GOT3 (cell line): ENCODE measurements around the gene UQCRHL.
"Not testable (repeated sequence)": the region's sequence is repeated elsewhere in the genome, so short reads cannot be mapped to it uniquely, and the experiment has no call there.

ENCODE experiments used
- DNase-seq: peaks from one replicate; lab custom pipeline; 2025; ENCODE audit warnings: mixed read lengths; lab: John Stamatoyannopoulos, UW

UQCRHL gene

DNA sequence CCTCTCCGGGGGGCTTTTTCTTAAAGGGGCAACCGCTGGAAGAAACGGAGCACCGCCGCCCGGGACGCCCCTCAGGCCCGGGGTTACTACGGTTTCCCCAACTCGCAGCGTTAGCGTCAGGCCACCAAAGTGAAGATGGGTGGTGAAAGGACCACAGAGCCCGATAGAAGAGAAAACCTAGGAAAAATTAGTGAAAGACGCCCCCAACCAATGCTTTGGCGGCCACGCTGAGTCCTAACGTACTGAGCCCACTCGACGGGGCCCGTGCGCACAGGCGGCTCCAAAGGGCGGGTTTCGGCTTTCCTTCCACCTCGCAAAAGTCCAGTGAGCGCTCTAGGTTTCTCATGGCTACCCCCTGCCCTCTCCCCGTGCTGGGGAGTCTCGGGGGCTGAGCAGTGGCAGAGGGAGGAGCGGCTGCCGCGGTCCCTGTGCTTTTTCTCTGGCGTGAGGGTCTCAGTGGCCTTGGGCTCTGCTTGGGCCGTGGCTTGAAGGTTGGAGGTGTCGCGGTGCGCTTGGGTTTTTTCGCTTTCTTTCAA, 27.8 kb upstream of the UQCRHL start:
- no peak for DNase-seq

DNA sequence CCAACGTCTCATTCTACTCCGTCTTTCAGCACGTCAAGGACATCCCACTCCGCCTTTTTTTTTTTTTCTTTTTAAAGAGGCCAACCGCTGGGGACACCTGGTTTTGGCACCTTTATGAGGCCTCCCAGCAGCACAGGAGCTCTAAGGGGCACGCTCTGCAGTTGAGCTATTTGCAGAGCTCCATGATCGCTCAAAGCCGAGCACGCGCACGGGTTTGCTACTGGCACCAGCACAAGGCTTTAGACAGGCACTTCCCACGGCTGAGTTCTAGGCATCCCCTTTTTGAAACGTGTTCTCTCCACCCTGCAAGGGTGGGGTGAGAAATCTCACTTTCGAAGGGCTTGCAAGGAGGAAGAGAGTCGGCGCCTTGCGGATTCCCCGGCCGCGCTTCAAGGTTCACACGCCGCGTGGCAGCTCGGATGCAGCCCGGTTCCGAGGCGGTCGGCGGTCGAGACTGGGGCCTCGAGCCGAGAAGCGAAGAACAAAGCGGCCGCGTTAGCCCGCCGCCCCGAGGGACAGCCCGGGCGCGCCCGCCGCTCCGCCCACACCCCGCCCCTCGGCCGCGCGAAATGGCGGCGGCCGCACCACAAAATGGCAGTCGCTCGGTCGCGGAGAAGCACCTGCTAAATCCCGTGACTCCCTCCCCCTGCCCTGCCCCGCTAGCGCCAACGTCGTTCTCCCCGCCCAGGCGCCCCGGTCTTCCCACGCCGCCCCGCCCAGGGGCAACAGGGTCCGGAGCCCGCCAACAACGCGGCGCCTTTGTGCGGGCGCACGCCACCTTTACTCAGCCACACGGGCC, 27.2 kb upstream of the UQCRHL start:
- DNase-seq: peak; percentile 70

DNA sequence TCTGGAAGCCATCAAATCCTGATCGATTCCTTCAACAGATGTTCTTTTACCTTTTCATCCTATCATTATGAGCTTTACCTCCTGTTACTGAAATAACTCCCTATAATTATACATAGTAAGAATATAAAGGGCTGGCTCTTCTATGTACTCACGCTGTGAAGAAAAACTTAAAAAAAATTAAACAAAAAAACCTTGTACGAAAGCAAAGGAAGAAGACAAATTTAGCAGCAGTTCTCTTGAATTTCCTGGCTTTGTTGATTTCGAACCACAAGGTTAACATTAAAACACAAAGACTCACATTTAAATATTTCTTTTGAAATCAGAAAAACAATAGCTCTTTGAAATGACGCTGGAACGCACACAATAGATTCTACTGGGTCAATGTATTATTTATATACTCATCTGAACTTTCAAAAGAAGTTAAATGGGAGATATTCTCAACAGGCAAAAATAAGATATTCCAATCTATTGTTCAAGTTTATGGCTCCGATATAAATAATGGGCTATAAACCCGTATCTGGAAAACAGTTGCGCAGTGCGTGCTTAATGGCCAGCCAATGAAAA, 26.5 kb upstream of the UQCRHL start:
- DNase-seq: no peak

DNA sequence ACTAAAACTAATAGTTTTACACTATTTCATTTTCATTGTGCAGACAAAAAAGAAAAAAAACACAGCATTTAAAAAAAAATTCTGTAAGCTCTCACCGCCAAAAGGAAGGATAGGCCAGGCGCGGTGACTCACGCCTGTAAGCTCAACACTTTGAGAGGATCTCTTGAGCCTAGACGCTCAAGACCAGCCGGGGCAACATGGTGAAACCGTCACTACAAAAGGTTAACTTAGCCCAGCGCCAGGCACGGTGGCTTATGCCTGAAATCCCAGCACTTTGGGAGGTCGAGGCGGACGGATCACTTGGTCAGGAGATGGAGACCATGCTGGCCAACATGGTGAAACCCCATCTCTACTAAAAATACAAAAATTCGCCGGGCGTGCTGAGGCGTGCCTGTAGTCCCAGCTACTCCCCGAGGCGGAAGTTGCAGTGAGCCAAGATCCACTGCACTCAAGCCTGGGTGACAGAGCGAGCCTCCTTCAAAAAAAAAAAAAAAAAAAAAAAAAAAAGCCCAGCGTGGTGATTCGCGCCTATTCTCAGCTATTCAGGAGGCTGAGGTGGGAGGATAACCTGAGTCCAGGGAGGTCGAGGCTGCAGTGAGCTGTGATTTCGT, 25.7 kb upstream of the UQCRHL start:
- DNase-seq: peak; percentile 56

DNA sequence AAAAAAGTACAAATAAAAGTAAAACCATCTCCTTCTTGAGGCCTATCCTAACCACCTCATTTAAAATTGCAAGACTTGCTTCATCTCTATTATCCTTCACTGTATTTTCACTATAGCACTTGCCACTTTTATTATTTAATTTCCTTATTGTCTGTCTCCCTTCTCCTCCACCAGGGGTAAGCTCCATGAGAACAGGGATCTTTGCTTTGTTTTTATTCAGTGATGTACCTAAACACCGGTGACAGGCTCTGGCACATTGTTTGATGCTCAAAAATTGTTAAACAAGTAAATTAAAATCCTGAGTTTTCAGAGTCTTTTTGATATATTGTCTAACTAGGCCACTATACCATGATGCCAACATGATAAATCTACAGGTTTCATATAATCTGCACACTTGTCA, 22.8 kb upstream of the UQCRHL start:
- no peak for DNase-seq

DNA sequence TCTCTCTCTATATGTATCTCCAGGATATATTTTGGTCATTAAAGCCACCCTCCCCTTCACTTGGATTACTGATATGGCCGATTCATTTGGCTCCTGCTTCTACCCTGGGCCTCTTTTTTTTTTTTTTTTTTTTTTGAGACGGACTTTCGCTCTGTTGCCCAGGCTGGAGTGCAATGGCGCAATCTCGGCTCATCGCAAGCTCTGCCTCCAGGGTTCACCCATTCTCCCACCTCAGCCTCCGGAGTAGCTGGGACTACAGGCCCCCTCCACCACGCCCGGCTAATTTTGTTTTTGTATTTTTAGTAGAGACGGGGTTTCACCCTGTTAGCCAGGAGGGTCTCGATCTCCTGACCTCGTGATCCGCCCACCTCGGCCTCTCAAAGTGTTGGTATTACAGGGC, 21.5 kb upstream of the UQCRHL start:
- not testable (repeated sequence) for DNase-seq

DNA sequence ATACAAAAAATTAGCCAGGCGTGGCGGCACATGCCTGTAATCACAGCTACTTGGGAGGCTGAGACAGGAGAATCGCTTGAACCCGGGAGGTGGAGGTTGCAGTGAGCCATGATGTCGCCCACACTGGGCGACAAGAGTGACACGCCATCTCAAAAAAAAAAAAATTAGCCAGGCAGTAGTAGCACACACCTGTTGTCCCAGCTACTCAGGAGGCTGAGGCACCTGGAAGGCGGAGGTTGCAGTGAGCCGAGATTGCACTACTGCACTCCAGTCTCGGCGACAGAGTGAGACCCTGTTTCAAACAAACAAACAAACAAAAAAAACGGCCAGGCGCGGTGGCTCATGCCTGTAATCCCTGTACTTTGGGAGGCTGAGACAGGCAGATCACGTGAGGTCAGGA, 20.1 kb upstream of the UQCRHL start:
- DNase-seq: not testable (repeated sequence)

DNA sequence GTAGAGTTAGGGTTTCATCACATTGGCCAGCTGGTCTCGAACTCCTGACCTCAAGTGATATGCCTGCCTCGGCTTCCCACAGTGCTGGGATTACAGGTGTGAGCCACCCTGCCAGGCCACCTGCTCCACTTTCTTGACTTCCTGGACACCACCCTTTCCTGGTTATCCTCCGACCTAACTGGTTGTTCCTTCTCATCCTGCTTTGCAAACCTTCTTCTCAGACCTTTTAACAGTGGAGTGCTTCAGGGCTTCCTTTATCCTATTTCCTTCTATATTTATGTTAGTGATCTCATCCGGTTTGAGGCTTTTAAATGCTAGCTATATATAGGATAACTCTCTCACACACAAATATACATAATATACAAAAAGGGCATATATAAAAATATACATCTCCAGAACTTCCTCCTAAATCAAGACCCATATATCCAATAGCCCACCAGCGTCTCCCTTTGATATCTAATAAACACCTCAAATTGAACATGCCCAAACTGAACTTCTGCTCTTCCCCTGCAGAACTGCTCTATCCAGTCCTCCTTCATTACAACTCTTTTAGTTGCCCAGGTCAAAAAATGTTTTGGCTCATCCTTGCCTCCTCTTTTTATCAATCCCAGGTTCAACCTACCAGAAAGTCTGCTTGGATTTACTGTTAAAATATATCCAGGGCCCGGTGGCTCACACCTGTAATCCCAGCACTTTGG, 19.5 kb upstream of the UQCRHL start:
- no peak for DNase-seq

DNA sequence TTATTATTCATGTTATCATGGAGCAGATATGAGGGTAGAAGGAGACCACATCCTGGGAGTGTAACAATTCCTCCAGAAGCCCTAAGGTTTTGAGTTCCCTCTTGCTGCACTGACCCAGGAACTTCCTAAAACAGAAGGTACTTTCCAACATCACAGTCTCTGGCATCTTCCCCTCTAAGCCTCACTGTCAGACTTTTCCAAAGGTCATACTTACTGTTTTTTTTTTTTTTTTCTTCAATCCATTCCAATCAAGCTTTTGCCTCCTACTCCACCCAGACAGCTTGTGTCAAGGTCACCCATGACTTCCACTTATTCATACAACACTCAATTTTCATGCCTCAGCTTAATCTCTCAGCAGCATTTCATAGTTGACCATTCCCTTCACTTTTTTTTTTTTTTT, 18.4 kb upstream of the UQCRHL start:
- no peak for DNase-seq

DNA sequence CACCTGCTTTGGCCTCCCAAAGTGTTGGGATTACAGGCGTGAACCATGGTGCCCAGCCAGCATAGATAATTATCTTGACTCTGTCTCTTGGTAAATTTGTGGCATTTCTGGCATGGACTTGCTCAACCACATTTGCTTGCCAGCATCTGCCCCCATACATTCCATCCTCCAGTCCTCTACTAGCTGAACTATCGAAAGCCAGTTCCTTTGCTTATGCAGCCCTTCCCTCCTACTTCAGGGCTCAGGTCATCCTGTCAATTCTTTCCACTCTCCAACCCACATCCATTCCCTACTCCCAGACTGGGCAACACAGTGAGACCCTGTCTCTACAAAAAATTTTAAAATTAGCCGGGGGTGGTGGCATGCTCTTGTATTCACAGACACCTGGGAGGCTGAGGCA, 13.0 kb upstream of the UQCRHL start:
- DNase-seq: no peak

DNA sequence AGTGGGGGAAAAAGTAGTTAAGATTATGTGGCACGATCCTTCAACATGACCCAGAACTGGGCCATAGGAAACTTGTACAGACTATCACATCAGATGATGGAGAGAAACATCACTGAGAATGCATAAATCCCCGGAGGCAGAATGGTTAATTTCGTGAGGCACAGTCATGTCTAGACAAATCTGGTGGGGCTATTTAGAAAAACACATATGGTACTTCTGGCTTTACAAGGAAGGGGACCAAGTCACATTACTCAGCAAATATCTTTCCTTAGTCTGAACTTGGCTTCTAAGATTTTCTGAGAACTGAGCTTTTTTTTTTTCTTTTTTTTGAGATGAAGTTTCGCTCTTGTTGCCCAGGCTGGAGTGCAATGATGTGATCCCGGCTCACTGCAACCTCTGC, 9.2 kb upstream of the UQCRHL start:
- DNase-seq: no peak

DNA sequence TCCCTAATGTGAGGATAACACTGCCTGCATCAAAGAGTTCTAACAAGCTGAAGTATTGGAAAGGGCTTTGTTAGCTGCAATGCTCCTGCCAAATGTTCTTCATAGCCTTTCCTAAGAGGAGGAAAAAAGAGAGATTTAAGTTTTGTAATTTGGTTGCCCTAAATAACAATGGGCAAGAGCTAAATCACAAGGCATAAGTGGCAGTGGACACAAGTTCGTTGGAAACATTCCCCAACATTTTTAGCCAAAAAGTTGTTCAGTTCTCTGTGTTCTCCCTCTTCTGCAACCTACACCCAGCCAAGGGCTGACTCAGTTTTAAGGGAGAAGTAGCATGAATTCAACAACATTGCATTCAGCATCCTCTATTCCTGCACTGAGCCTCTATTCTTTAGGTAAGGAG, 2.6 kb upstream of the UQCRHL start:
- DNase-seq: no peak

DNA sequence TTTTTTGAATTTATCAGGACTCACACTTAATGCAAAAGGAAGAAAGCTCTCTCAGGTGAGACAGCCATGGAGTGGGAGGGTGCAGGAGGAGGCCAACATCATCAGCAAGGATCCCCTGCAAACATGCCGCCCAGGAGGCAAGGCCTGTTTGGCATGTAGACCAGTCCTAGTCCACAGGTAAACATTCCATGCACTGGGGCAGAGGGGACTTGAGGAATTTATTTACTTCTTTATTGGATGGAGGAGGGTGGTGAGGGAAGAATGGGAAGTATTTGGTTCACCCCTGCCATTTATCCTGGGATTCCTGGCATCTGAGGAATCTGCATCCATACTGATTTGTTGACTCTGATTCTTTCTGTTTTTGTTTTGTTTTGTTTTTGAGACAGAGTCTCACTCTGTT, 1.5 kb upstream of the UQCRHL start:
- no peak for DNase-seq

DNA sequence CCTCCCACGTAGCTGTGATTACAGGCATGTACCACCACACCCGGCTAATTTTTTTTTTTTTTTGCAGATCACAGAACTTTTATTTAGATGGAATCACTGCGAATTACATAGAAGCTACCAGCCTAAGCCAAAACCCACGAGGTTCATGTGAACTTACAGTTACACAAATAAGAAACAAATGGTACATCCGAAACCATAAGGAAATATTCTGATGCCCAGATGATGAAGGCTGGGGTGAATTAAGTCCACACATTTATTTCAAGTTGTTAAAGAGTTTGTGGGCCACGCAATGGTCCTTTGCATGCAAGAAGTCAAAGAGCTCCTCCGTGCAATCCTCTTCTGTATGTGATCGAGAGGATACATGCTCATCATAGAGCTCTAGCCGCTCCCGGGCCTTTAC, 328 bp downstream of the UQCRHL start:
- no peak for DNase-seq

DNA sequence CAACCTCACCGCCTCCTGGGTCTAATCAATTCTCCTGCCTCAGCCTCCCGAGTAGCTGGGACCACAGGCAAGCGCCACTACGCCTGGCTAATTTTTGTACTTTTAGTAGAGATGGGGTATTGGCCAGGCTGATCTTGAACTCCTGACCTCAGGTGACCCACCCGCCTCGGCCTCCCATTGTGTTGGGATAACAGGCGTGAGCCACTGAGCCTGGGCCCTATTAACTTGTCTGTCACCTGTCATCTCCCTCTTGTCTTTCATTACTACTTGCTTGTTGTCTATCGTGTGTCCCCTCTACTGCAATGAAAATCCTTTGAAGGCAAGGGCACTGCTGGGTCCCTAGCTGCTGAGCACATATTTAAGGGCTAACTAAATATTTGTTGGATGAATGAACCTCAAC, 3.4 kb downstream of the UQCRHL start:
- no peak for DNase-seq

DNA sequence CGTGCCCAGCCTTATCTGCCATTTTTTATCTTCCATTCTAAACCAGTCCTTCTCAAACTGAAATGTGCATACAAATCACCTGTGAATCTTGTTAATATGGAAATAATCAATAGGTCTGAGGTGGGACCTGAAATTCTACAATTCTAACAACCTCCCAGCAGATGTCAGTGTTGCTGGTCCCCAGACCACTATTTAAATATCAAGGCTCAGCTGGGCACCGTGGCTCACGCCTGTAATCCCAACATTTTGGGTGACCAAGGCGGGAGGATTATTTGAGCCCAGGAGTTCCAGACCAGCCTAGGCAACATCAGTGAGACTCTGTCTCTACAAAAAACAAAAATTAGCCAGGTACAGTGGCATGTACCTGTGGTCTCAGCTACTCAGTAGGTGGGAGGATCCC, 4.1 kb downstream of the UQCRHL start:
- DNase-seq: no peak

DNA sequence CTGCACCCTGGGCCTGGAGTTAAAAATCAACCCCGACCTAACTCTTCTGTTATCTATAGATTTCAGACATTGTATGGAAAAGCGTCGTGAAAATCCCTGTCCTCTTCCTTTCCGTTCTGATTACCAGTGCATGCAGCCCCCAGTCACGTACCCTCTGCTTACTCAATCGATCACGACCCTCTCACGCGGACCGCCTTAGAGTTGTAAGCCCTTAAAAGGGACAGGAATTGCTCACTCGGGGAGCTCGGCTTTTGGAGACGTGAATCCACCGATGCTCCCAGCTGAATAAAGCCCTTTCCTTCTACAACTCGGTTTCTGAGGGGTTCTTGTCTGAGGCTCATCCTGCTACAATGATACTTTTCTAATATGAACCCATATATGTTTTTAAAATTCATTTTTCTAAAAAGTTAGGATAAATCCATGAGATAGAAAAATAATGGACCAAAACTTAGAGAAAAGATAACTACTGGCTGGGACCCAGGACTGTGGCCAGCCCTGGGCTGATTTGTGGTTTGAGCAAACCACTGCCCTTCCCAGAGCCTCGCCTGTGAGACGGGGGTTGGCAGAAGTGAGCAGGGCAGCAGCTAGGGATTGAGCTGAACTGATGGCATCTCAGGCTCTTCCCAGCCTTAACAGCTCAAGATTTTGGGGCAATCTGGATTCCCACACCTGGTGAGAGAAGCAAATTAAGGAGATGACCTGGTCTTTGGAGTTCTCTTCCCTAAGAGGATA, 5.0 kb downstream of the UQCRHL start:
- no peak for DNase-seq

DNA sequence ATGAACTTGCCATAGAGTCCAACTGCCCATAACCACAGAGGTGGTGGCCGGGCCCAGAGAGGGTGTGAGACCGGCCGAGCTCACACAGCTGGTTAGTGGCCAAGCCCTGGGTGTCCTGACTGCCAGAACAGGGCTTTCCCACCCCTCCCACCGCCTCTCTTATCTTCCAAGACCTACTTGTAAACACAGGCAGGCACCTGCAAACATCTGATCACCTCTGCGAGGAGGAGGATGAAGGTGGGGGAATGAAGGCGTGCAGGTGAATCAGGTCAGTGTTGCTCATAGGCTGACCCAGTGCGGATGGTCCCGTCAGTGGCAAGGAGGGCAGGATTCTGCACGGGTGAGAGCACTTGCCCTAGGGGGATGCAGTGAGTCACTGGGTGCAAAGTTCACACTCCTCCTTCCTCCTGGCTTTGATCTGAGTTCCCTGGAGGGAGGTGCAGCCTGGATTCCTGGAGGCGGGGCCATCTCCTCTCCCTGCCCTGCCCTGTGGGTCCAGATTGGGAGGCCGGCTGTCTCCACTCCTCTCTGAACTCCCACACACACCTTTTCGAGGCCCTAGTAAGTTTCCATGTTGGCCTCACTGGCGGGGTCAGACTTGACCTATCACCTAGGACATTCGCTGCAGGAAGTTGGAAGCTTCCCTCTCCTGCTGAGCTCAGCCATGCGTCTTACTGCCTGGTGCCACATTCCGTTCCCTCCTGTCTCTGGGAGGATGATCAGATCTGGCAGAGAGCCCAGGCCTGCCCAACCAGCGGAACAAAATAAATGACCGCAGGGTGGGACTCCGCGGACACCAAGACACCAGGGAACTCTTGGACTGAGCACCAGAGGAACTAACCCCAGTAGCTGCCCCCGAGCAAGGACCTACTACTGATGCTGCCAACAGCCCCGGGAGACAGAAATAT, 7.3 kb downstream of the UQCRHL start:
- DNase-seq: peak; percentile 27

DNA sequence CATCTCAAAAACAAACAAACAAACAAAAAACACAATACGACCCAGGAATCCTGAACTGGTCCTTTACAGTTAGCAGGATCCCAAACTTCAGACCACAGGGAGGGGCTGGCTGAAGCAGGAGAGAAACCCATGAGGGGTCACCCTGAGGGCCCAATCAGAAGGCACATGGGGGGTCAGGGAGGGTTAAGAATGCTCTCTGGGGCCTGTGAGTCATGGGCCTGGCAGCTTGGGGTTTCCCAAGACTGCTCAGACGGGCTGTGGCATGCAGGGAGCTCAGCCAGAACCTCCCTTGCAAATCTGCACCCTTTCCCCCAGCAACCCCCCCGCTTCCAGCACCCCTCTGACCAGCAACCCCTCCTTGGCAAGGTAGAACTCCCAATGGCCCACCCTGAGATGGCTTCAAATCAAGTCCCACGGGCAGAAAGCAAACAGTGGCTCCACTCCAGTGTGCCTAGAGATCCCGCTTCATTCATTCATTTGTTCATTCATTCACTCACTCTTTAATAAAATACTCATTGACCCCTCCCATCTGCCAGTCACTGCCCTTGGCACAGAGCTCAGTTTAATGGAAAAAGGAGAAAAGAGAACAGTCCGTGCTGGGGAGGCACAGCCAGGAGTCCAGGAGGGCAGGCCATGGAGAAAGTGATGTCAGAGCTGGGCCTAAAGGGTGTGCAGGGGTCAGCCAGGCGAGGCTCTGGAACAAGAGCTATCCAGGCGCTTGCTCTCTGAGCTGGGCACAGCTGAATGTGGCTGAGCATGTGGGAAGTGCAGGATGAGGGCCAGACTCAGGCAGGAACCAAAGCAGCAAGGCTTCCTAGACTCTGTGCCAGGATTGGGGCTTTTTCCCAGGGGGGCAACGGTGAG, 8.2 kb downstream of the UQCRHL start:
- peak; percentile 74 for DNase-seq
